ENCODE results near the gene ORC3.
"Not testable (repeated sequence)": the region's sequence is repeated elsewhere in the genome, so short reads cannot be mapped to it uniquely, and the experiment has no call there.

Gene ORC3

GRCh38 chr6:87700397-87701343 is 110.7 kb downstream of the ORC3 start:
- Histone ChIP-seq H3K36me3 (ENCODE audit: control insufficient read depth, insufficient read depth, low read length) (no peaks in the 10 kb centered on the region), H3K9me3 (ENCODE audit: control insufficient read depth, insufficient read depth, low read length) (no peaks in the 10 kb centered on the region), H3K27me3 (ENCODE audit: control insufficient read depth, insufficient read depth, low read length) (no peaks in the 10 kb centered on the region), H3K4me1 (ENCODE audit: control insufficient read depth, insufficient read depth, low read length) (no peaks in the 10 kb centered on the region), H3K9ac (ENCODE audit: low read depth, low read length) (peak overlapping the region; percentile 96), H3K4me3 (ENCODE audit: low read depth, low read length) (peak overlapping the region; percentile 98)

GRCh38 chr6:87701344-87701675 is 111.4 kb downstream of the ORC3 start:
- no peaks in the 10 kb centered on the region for H3K36me3 ChIP-seq (ENCODE audit: control insufficient read depth, insufficient read depth, low read length)
- H3K4me3 ChIP-seq (ENCODE audit: low read depth, low read length), result peak overlapping the region; percentile 98
- peak overlapping the region; percentile 96 for H3K9ac ChIP-seq (ENCODE audit: low read depth, low read length)
- H3K4me1 ChIP-seq (ENCODE audit: control insufficient read depth, insufficient read depth, low read length), result no peaks in the 10 kb centered on the region
- no peaks in the 10 kb centered on the region for H3K9me3 ChIP-seq (ENCODE audit: control insufficient read depth, insufficient read depth, low read length)
- H3K27me3 ChIP-seq (ENCODE audit: control insufficient read depth, insufficient read depth, low read length), result no peaks in the 10 kb centered on the region

GRCh38 chr6:87701676-87702588 is 112.0 kb downstream of the ORC3 start, which contains the start of gene AKIRIN2:
Gene AKIRIN2, minus strand, starts transcription at chr6:87702233. Its CDS starts 549 bp downstream, at chr6:87701684.
- Histone ChIP-seq H3K36me3 (ENCODE audit: control insufficient read depth, insufficient read depth, low read length) (no peaks in the 10 kb centered on the region), H3K27me3 (ENCODE audit: control insufficient read depth, insufficient read depth, low read length) (no peaks in the 10 kb centered on the region), H3K9me3 (ENCODE audit: control insufficient read depth, insufficient read depth, low read length) (no peaks in the 10 kb centered on the region), H3K9ac (ENCODE audit: low read depth, low read length) (peak within 1 kb of the TSS; percentile 96), H3K4me3 (ENCODE audit: low read depth, low read length) (peak within 1 kb of the TSS; percentile 98), H3K4me1 (ENCODE audit: control insufficient read depth, insufficient read depth, low read length) (no peaks in the 10 kb centered on the region)

GRCh38 chr6:87702589-87702945 is 112.6 kb downstream of the ORC3 start:
- Histone ChIP-seq H3K36me3 (ENCODE audit: control insufficient read depth, insufficient read depth, low read length) (no peaks in the 10 kb centered on the region), H3K4me3 (ENCODE audit: low read depth, low read length) (peak overlapping the region; percentile 62), H3K9me3 (ENCODE audit: control insufficient read depth, insufficient read depth, low read length) (no peaks in the 10 kb centered on the region), H3K4me1 (ENCODE audit: control insufficient read depth, insufficient read depth, low read length) (no peaks in the 10 kb centered on the region), H3K9ac (ENCODE audit: low read depth, low read length) (peak overlapping the region; percentile 48), H3K27me3 (ENCODE audit: control insufficient read depth, insufficient read depth, low read length) (no peaks in the 10 kb centered on the region)

GRCh38 chr6:87703039-87703438 is 113.1 kb downstream of the ORC3 start:
- not testable (repeated sequence) for H3K9me3 ChIP-seq (ENCODE audit: control insufficient read depth, insufficient read depth, low read length); H3K27me3 ChIP-seq (ENCODE audit: control insufficient read depth, insufficient read depth, low read length); H3K4me1 ChIP-seq (ENCODE audit: control insufficient read depth, insufficient read depth, low read length); H3K9ac ChIP-seq (ENCODE audit: low read depth, low read length); H3K36me3 ChIP-seq (ENCODE audit: control insufficient read depth, insufficient read depth, low read length)
- H3K4me3 ChIP-seq (ENCODE audit: low read depth, low read length), result peak overlapping the region; percentile 62

- Histone ChIP-seq H3K27me3 (ENCODE audit: control insufficient read depth, insufficient read depth, low read length) (no peaks in the 10 kb centered on the region), H3K36me3 (ENCODE audit: control insufficient read depth, insufficient read depth, low read length) (no peaks in the 10 kb centered on the region), H3K4me3 (ENCODE audit: low read depth, low read length) (no peak overlapping the region), H3K9me3 (ENCODE audit: control insufficient read depth, insufficient read depth, low read length) (no peaks in the 10 kb centered on the region), H3K9ac (ENCODE audit: low read depth, low read length) (no peak overlapping the region), H3K4me1 (ENCODE audit: control insufficient read depth, insufficient read depth, low read length) (peaks cover 2% of the 10 kb centered on the region)
These were observed 115.2 kb downstream of the ORC3 start for GRCh38 chr6:87705070-87705691.

GRCh38 chr6:87706187-87706966 is 116.4 kb downstream of the ORC3 start:
- Histone ChIP-seq H3K4me1 (ENCODE audit: control insufficient read depth, insufficient read depth, low read length) (peaks cover 2% of the 10 kb centered on the region), H3K9me3 (ENCODE audit: control insufficient read depth, insufficient read depth, low read length) (no peaks in the 10 kb centered on the region), H3K4me3 (ENCODE audit: low read depth, low read length) (no peak overlapping the region), H3K27me3 (ENCODE audit: control insufficient read depth, insufficient read depth, low read length) (no peaks in the 10 kb centered on the region), H3K9ac (ENCODE audit: low read depth, low read length) (no peak overlapping the region), H3K36me3 (ENCODE audit: control insufficient read depth, insufficient read depth, low read length) (no peaks in the 10 kb centered on the region)

GRCh38 chr6:87708581-87709427 is 118.9 kb downstream of the ORC3 start:
- not testable (repeated sequence) for H3K36me3 ChIP-seq (ENCODE audit: control insufficient read depth, insufficient read depth, low read length); H3K9ac ChIP-seq (ENCODE audit: low read depth, low read length); H3K4me1 ChIP-seq (ENCODE audit: control insufficient read depth, insufficient read depth, low read length); H3K9me3 ChIP-seq (ENCODE audit: control insufficient read depth, insufficient read depth, low read length); H3K4me3 ChIP-seq (ENCODE audit: low read depth, low read length); H3K27me3 ChIP-seq (ENCODE audit: control insufficient read depth, insufficient read depth, low read length)

GRCh38 chr6:87710090-87710489 is 120.2 kb downstream of the ORC3 start:
- no peaks in the 10 kb centered on the region for H3K9me3 ChIP-seq (ENCODE audit: control insufficient read depth, insufficient read depth, low read length)
- H3K27me3 ChIP-seq (ENCODE audit: control insufficient read depth, insufficient read depth, low read length), result no peaks in the 10 kb centered on the region
- H3K4me3 ChIP-seq (ENCODE audit: low read depth, low read length), result no peak overlapping the region
- no peak overlapping the region for H3K9ac ChIP-seq (ENCODE audit: low read depth, low read length)
- H3K36me3 ChIP-seq (ENCODE audit: control insufficient read depth, insufficient read depth, low read length), result no peaks in the 10 kb centered on the region
- H3K4me1 ChIP-seq (ENCODE audit: control insufficient read depth, insufficient read depth, low read length), result peaks cover 2% of the 10 kb centered on the region

- H3K4me1 ChIP-seq (ENCODE audit: control insufficient read depth, insufficient read depth, low read length); H3K36me3 ChIP-seq (ENCODE audit: control insufficient read depth, insufficient read depth, low read length); H3K9me3 ChIP-seq (ENCODE audit: control insufficient read depth, insufficient read depth, low read length); H3K9ac ChIP-seq (ENCODE audit: low read depth, low read length); H3K4me3 ChIP-seq (ENCODE audit: low read depth, low read length); H3K27me3 ChIP-seq (ENCODE audit: control insufficient read depth, insufficient read depth, low read length): not testable (repeated sequence)
These were observed 122.8 kb downstream of the ORC3 start for GRCh38 chr6:87712713-87713112.
